GM19238 (cell line): ENCODE data around the gene MAX.
"Not testable (repeated sequence)": the region's sequence is repeated elsewhere in the genome, so short reads cannot be mapped to it uniquely, and the experiment has no call there.

Source experiments
- DNase-seq: peaks from one replicate; pipeline ENCODE4 v3.0.0; 2011; ENCODE audit warnings: low spot score; ENCODE audit not compliant: insufficient read length

The MAX gene

GRCh38 chr14:65038966-65039365 lies 63.4 kb downstream of the MAX start:
- no peak for DNase-seq

GRCh38 chr14:65035049-65035448 lies 67.3 kb downstream of the MAX start:
- DNase-seq: no peak

GRCh38 chr14:65034021-65034420 lies 68.3 kb downstream of the MAX start:
- no peak for DNase-seq

GRCh38 chr14:65033181-65033580 lies 69.1 kb downstream of the MAX start:
- no peak for DNase-seq

GRCh38 chr14:65032319-65032718 lies 70.0 kb downstream of the MAX start:
- no peak for DNase-seq

GRCh38 chr14:65031321-65031720 lies 71.0 kb downstream of the MAX start:
- not testable (repeated sequence) for DNase-seq

GRCh38 chr14:65028937-65029336 lies 73.4 kb downstream of the MAX start:
- DNase-seq: no peak

- no peak for DNase-seq
These were observed 75.1 kb downstream of the MAX start for GRCh38 chr14:65027127-65027799.

GRCh38 chr14:65026526-65026925 lies 75.8 kb downstream of the MAX start:
- no peak for DNase-seq

GRCh38 chr14:65025818-65026217 lies 76.5 kb downstream of the MAX start:
- DNase-seq: no peak
